ENCODE measurements around the gene SCARB2.

Gene SCARB2

DNA sequence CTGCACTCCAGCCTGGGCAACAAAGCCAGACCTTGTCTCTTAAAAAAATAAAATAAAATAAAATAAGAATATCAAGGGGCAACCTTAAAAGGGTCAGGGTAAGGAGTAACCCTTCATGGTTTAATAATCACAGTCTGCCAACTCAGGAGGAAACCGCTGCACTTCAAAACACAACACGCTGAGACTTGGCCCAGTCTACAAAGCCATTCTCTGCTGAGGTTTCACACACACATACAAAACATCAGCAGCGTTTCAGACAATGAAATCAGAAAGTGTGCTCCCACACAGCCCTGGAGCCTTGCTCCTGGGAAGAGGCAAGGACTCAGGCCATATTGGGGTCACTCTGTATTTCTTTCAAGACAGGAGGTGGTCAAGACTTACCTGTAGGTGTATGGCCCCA lies 18.3 kb downstream of the SCARB2 start:
- TF ChIP-seq, protein P1, sequence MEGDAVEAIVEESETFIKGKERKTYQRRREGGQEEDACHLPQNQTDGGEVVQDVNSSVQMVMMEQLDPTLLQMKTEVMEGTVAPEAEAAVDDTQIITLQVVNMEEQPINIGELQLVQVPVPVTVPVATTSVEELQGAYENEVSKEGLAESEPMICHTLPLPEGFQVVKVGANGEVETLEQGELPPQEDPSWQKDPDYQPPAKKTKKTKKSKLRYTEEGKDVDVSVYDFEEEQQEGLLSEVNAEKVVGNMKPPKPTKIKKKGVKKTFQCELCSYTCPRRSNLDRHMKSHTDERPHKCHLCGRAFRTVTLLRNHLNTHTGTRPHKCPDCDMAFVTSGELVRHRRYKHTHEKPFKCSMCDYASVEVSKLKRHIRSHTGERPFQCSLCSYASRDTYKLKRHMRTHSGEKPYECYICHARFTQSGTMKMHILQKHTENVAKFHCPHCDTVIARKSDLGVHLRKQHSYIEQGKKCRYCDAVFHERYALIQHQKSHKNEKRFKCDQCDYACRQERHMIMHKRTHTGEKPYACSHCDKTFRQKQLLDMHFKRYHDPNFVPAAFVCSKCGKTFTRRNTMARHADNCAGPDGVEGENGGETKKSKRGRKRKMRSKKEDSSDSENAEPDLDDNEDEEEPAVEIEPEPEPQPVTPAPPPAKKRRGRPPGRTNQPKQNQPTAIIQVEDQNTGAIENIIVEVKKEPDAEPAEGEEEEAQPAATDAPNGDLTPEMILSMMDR (IDR thresholded peaks at IDR 0.05), result no peak
- TF ChIP-seq ZFX (IDR thresholded peaks at IDR 0.05; ENCODE audit: borderline replicate concordance), result no peak
- no peak overlapping the region for H3K27ac ChIP-seq

DNA sequence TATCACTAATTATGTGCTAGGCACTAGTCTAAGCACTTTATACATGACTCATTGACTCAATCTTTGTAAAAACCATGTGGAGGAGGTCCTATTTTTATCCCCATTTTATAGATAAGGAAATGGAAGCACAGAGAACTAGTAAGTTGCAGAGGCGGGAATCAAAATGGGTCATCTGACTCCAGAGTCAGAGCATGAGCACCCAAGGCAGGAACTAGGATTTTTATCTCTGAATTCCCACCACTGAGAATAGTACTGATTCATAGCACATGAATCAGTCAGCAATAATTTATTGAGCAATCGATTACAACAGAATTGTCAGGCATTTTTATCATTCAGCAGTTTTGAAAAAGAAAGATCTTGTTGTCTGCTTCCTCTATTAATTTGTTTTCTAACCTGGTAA lies 19.3 kb downstream of the SCARB2 start:
- TF ChIP-seq ZFX (IDR thresholded peaks at IDR 0.05; ENCODE audit: borderline replicate concordance), result no peak
- TF ChIP-seq, protein P1 (IDR thresholded peaks at IDR 0.05), result no peak
- H3K27ac ChIP-seq, result no peak overlapping the region

DNA sequence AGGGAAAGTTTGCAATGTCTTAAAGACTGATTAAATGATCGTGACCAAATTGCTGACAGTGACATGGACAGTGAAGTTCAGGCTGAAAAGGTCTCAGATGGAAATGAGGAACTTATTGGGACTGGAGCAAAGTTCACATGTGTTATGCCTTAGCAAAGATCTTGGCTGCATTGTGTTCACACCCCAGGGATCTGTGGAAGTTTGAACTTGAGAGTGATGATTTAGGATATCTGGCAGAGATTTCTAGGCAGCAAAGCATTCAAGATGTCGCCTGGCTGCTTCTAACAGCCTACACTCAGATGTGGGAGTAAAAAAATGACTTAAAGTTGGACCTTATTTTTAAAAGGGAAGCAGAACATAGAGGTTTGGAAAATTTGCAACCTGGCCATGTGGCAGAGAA lies 21.4 kb downstream of the SCARB2 start:
- TF ChIP-seq, protein P1 (IDR thresholded peaks at IDR 0.05), result no peak
- TF ChIP-seq ZFX (IDR thresholded peaks at IDR 0.05; ENCODE audit: borderline replicate concordance), result no peak
- no peak overlapping the region for H3K27ac ChIP-seq

DNA sequence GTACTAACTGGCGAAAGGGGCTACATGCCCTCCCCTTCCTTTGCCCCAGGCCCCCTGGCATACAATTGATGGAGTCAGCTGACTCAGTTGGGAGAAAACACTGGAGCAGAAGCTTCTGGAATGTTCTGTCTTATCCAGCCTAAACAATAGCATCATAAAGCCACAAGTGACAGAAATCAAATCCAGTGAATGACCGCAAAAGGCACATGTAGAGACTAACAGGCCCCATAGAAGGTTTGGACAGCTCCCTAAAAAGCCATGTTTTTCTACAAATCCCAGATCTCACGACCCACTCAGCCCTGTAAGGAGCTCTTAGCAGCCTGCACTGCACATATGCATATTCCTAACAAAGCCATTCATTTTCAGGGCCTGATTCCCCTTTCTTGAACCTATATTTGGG lies 25.1 kb downstream of the SCARB2 start:
- no peak for TF ChIP-seq ZFX (IDR thresholded peaks at IDR 0.05; ENCODE audit: borderline replicate concordance)
- TF ChIP-seq, protein P1 (IDR thresholded peaks at IDR 0.05), result no peak

DNA sequence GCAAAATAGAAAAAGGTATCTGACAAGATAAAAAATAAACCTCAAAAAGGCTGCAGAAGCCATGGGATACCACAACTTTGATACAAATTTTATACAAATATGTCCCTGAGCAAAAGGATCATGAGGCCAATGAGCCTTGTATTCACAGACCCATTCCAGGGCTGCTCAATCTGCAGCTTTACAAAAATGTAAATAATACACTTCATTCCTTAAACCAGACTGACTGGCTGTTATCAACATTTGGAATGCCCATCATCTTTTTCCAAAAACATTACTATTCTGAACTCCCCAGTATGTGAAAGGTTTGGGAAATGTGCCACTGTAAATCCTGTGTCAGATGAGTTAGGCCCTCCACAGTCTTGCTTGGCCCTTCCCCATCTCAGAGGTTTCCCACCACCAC lies 25.5 kb downstream of the SCARB2 start:
- no peak overlapping the region for H3K27ac ChIP-seq
- TF ChIP-seq, protein P1 (IDR thresholded peaks at IDR 0.05), result no peak
- TF ChIP-seq ZFX (IDR thresholded peaks at IDR 0.05; ENCODE audit: borderline replicate concordance), result no peak

More for the DNA sequence above, 25.1 kb downstream of the SCARB2 start:
- H3K27ac ChIP-seq, result no peak overlapping the region

DNA sequence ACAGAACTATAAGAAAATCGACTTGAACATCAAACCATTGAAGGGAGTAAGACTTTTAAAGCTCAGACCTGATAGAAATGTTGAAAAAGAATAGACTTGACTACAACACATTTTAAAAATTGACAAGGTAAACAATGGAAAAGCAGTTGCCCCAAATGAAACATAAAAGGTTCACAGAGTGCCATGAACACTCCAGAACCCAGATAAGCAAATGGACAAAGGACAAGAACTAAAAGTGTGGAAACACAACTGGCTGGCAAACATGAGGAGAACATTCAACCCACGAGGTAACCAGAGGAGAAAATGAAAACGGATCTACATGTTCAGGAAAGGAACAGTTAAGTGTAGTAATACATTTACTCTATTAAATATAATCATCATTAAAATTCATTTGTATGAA lies 26.5 kb downstream of the SCARB2 start:
- TF ChIP-seq, protein P1 (IDR thresholded peaks at IDR 0.05), result no peak
- no peak for TF ChIP-seq ZFX (IDR thresholded peaks at IDR 0.05; ENCODE audit: borderline replicate concordance)
- no peak overlapping the region for H3K27ac ChIP-seq

DNA sequence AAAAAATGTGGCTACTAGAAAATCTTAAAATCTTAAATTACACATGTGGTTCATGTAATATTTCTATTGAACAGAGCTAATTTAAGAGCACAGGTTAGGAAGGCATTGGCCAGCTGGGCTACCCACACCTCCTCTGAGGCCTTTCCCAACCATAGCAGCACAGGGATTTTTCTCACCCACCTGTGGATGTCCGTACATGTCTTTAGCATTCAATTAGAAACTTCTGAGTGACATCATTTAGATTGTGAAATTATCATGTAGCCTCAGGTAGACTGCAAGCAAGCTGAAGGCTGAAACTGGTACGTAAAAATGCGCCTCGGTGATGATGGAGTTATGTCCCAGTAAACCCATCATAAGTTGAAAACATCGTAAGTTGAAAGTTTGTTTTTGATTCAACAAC lies 31.2 kb downstream of the SCARB2 start:
- H3K27ac ChIP-seq, result no peak overlapping the region
- TF ChIP-seq ZFX (IDR thresholded peaks at IDR 0.05; ENCODE audit: borderline replicate concordance), result no peak
- TF ChIP-seq, protein P1 (IDR thresholded peaks at IDR 0.05), result no peak

All from 22Rv1 (cell line).